Neutrophil (primary cell): Measurements from ENCODE around the gene RIPOR2.

ENCODE experiments used
- H3K27ac ChIP-seq: fragments of 200-600 bp; sonication (generic); 2 replicates; pipeline ENCODE4 v1.5.1; 2016; ENCODE audit warnings: mild to moderate bottlenecking, moderate library complexity
- H3K27me3 ChIP-seq: fragments of 200-600 bp; sonication (generic); 2 replicates; pipeline ENCODE4 v1.6.0; 2016; ENCODE audit warnings: mild to moderate bottlenecking
- H3K36me3 ChIP-seq: fragments of 200-600 bp; sonication (generic); 2 replicates; pipeline ENCODE4 v1.5.1; 2017
- H3K4me1 ChIP-seq, 2 experiments: fragments of 200-600 bp in 1 of 2; sonication (generic) in 1 of 2; 1 replicate in 1 of 2; 2 replicates in 1 of 2; pipeline versions ENCODE4 v1.5.1 to v1.6.1; 2013 to 2016; ENCODE audit warnings: low read depth in 1 of 2, low read length in 1 of 2, mild to moderate bottlenecking in 1 of 2, moderate library complexity in 1 of 2; ENCODE audit not compliant: control insufficient read depth in 1 of 2, insufficient read depth in 1 of 2
- H3K4me3 ChIP-seq, 2 experiments: fragments of 200-600 bp in 1 of 2; sonication (generic) in 1 of 2; 1 replicate in 1 of 2; 2 replicates in 1 of 2; pipeline ENCODE4 v1.5.1; 2013 to 2016; ENCODE audit warnings: low read depth in 1 of 2, low read length in 1 of 2, mild to moderate bottlenecking in 1 of 2, moderate library complexity in 1 of 2
- H3K9me3 ChIP-seq: fragments of 200-600 bp; sonication (generic); 2 replicates; pipeline ENCODE4 v1.5.1; 2016
- CTCF ChIP-seq: fragments of 200-600 bp; sonication (generic); IDR thresholded peaks from 2 replicates; pipeline ENCODE4 v1.5.1; 2016; ENCODE audit warnings: antibody characterized with exemption

RIPOR2 gene

DNA sequence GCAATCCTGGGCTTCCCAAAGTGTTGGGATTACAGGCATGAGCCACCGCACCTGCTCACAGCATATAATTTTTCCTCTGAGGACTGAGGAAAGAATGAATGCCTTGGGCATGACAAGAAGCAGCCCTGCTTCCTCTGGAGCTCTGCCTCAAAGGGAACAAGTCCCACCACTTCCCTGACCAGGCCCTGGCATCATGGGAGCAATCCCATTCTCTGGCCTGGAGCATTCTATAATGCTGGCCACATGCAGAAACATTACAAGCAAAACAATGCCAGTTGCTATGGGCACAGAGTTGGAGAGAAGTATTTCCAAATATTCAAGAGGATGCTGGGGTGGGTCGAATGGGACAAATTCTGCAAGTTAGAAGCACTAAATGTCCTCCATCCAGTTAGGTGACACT, 95.6 kb downstream of the RIPOR2 start:
- peak overlapping the region; percentile 43 for H3K27ac ChIP-seq
- H3K36me3 ChIP-seq = peaks cover 100% of the 10 kb centered on the region
- TF ChIP-seq CTCF = no peak
- H3K27me3 ChIP-seq = no peaks in the 10 kb centered on the region
- no peaks in the 10 kb centered on the region for H3K9me3 ChIP-seq
- no peaks in the 10 kb centered on the region for H3K4me1 ChIP-seq
- H3K4me3 ChIP-seq = no peak overlapping the region

GRCh38 chr6:24838994-24839393, 96.8 kb downstream of the RIPOR2 start:
- Histone ChIP-seq H3K4me3 (no peak overlapping the region), H3K4me1 (no peaks in the 10 kb centered on the region), H3K36me3 (peaks cover 100% of the 10 kb centered on the region), H3K27ac (peak overlapping the region; percentile 39), H3K27me3 (no peaks in the 10 kb centered on the region), H3K9me3 (no peaks in the 10 kb centered on the region)
- TF ChIP-seq CTCF = no peak

DNA sequence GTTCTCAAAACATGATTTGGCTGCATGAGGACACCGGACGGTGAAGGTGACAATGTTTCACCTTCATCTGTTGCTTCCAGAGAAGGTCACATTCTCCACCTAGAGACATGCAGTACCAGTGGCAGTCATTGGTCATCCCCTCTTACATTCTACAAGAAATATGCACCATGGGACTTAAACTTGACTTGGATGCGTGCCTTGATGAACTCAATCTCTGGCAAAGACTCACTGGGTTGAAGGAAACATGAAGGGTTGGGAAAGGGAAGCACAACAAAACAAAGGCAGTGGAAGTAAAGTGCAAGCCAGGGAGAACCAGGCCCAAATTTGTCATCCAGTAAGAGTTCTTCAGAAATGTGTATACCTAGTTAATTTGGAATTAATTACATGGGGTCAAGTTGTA, 97.7 kb downstream of the RIPOR2 start:
- Histone ChIP-seq H3K9me3 (no peaks in the 10 kb centered on the region), H3K27ac (peak overlapping the region; percentile 22), H3K4me1 (no peaks in the 10 kb centered on the region), H3K36me3 (peaks cover 100% of the 10 kb centered on the region), H3K4me3 (no peak overlapping the region), H3K27me3 (no peaks in the 10 kb centered on the region)
- no peak for TF ChIP-seq CTCF

- no peaks in the 10 kb centered on the region for H3K4me1 ChIP-seq
- H3K4me3 ChIP-seq = no peak overlapping the region
- H3K27me3 ChIP-seq = no peaks in the 10 kb centered on the region
- peaks cover 100% of the 10 kb centered on the region for H3K36me3 ChIP-seq
- H3K27ac ChIP-seq = peak overlapping the region; percentile 22
- H3K9me3 ChIP-seq = no peaks in the 10 kb centered on the region
- no peak for TF ChIP-seq CTCF
Measured at GRCh38 chr6:24836109-24836508, 99.7 kb downstream of the RIPOR2 start.

DNA sequence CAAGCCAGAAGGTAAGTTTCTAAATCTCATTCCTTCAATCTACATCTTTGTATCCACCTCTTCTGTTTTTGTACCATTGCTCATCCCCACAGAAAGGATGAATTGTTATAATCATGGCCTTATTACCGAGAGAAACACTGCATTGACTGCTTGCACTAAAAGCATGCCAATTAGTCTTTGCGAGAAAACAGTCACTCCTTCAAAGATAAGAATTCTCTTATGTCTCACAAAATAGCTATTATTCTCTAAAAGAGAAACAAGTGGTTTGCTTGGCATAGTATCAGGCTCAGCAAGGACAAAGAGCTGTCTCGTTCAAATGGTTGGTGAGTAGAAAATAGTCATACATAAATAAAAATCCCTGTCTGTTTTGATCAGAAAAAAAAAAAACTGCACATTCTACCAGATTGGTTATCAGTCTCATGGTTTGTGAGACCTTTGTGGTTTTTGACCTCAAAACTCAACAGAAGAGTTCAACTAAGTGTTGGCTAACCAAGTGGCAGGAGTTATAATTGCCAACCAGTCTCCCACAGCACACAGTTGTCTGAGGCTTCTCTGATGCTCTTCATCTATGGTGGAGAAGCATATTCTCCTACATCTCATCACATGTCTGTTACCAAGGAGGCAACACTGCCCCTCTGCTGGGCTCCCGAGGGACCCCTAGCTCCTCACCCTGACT, 101.9 kb downstream of the RIPOR2 start:
- no peaks in the 10 kb centered on the region for H3K4me1 ChIP-seq
- TF ChIP-seq CTCF = no peak
- no peak overlapping the region for H3K4me3 ChIP-seq
- no peaks in the 10 kb centered on the region for H3K27me3 ChIP-seq
- no peaks in the 10 kb centered on the region for H3K9me3 ChIP-seq
- H3K36me3 ChIP-seq = peaks cover 100% of the 10 kb centered on the region
- H3K27ac ChIP-seq = no peak overlapping the region
